Gastroesophageal sphincter (tissue), 4 donors: ENCODE measurements around the gene SSBP4. TPM values are rescaled to one million over a fixed set of nuclear protein-coding genes. Genes with fewer than 3 reads are reported as not detected.

ENCODE experiments used
- ATAC-seq: fragments of 150-250 bp; one replicate; pipeline ENCODE4 v1.9.1; 2016; ENCODE audit warnings: mild to moderate bottlenecking, moderate library complexity
- H3K27ac ChIP-seq, 4 donors: fragments of 200-600 bp; sonication (generic) in 3 of 4; 1 replicate in 3 of 4; 2 replicates in 1 of 4; pipeline ENCODE4 v1.5.1; 2016 to 2019
- H3K27me3 ChIP-seq: fragments of 200-600 bp; sonication (generic); one replicate; pipeline ENCODE4 v1.5.1; 2019
- H3K36me3 ChIP-seq, 2 donors: fragments of 200-600 bp; sonication (generic); one replicate each; pipeline ENCODE4 v1.5.1; 2019; ENCODE audit warnings: control low read depth in 1 of 2
- H3K4me1 ChIP-seq, 3 donors: fragments of 200-600 bp; sonication (generic); 1 replicate in 2 of 3; 2 replicates in 1 of 3; pipeline ENCODE4 v1.5.1; 2016 to 2019; ENCODE audit warnings: control low read depth in 2 of 3
- H3K4me3 ChIP-seq, 2 donors: fragments of 200-600 bp; sonication (generic); one replicate each; pipeline ENCODE4 v1.5.1; 2019; ENCODE audit warnings: mild to moderate bottlenecking in 1 of 2, moderate library complexity in 1 of 2
- H3K9me3 ChIP-seq, 3 donors: fragments of 200-600 bp; sonication (generic); one replicate each; pipeline ENCODE4 v1.5.1; 2017 to 2019; ENCODE audit warnings: control low read depth in 2 of 3
- CTCF ChIP-seq, 4 experiments: fragments of 200-600 bp in 2 of 4; fragments of 450-650 bp in 2 of 4; sonication (generic) in 1 of 4; IDR thresholded peaks; one replicate each; pipeline ENCODE4 v1.5.1; 2017 to 2019; ENCODE audit warnings: antibody characterized with exemption in 4 of 4, mild to moderate bottlenecking in 2 of 4, moderate library complexity in 2 of 4
- EP300 ChIP-seq: sonication (generic); formaldehyde crosslinking; IDR thresholded peaks from one replicate; pipeline ENCODE4 v1.6.1; 2017; ENCODE audit warnings: antibody characterized with exemption, mild to moderate bottlenecking
- POLR2A ChIP-seq, 2 donors: fragments of 450-650 bp; IDR thresholded peaks; one replicate each; pipeline ENCODE4 v1.6.1; 2017; ENCODE audit warnings: antibody characterized with exemption in 2 of 2, mild to moderate bottlenecking in 2 of 2, moderate library complexity in 1 of 2
- POLR2AphosphoS5 ChIP-seq: sonication (generic); formaldehyde crosslinking; IDR thresholded peaks from one replicate; pipeline ENCODE4 v1.6.1; 2017; ENCODE audit warnings: antibody characterized with exemption
- WGBS, 2 donors: methylation state at CpG; one replicate each; pipeline ENCODE4 v1.1.5; 2018; ENCODE audit warnings: low coverage in 1 of 2; 5-methylcytosine and 5-hydroxymethylcytosine counted together
- total RNA-seq, 4 donors: library from RNA; depleted of rRNA; stranded (reverse); fragments of >200 nt; gene quantifications; one replicate each; pipeline ENCODE4 v1.1.0, GENCODE V29; 2016

The SSBP4 gene
- total RNA-seq, 4 donors from 2014 or later: 58.4 to 76.2 (median 61.3) TPM

- no peak for ATAC-seq
- H3K27me3 ChIP-seq: no peaks in the 10 kb centered on the region
- TF ChIP-seq CTCF (IDR thresholded peaks at IDR 0.05) (no peak), POLR2A (IDR thresholded peaks at IDR 0.05) (no peak), EP300 (no peak), POLR2AphosphoS5 (no peak)
- WGBS, 2 donors: no CpG with 5 or more reads among the region's 17 CpGs
- peaks cover 0 to 98% (median 50%) of the 10 kb centered on the region in 3 donors for H3K4me1 ChIP-seq
- H3K4me3 ChIP-seq: peak overlapping the region in 1 of 2 donors; percentile 60
- peak overlapping the region in 3 of 4 donors; percentile 79 to 85 (median 84) for H3K27ac ChIP-seq
- peaks cover 0 to 13% of the 10 kb centered on the region in 2 donors for H3K36me3 ChIP-seq
- no peaks in the 10 kb centered on the region for H3K9me3 ChIP-seq
Measured at GRCh38 chr19:18428173-18428786, 9.1 kb downstream of the SSBP4 start.

- Histone ChIP-seq H3K4me1 (peaks cover 0 to 98% (median 47%) of the 10 kb centered on the region in 3 donors), H3K9me3 (no peaks in the 10 kb centered on the region), H3K36me3 (peaks cover 0 to 13% of the 10 kb centered on the region in 2 donors), H3K27me3 (no peaks in the 10 kb centered on the region), H3K27ac (peak overlapping the region; percentile 0 to 85 (median 82)), H3K4me3 (peak overlapping the region; percentile 28 to 60)
- peak; percentile 72 for ATAC-seq
- no peak for TF ChIP-seq POLR2AphosphoS5
- peak in 1 of 4 experiments; percentile 8 for TF ChIP-seq CTCF (IDR thresholded peaks at IDR 0.05)
- no CpG with 5 or more reads among the region's 77 CpGs for WGBS, 2 donors
Measured at GRCh38 chr19:18428787-18429674, 9.8 kb downstream of the SSBP4 start.

GRCh38 chr19:18429717-18430416, 10.7 kb downstream of the SSBP4 start:
- peak overlapping the region in 3 of 4 donors; percentile 79 to 85 (median 84) for H3K27ac ChIP-seq
- H3K4me1 ChIP-seq: peaks cover 0 to 98% (median 44%) of the 10 kb centered on the region in 3 donors
- whole genome bisulfite sequencing, 2 donors: 40 to 53% methylated on average over 2 to 4 of the region's 13 CpGs
- TF ChIP-seq POLR2A (IDR thresholded peaks at IDR 0.05) (no peak), CTCF (IDR thresholded peaks at IDR 0.05) (no peak), POLR2AphosphoS5 (no peak), EP300 (no peak)
- H3K4me3 ChIP-seq: peak overlapping the region in 1 of 2 donors; percentile 60
- no peaks in the 10 kb centered on the region for H3K9me3 ChIP-seq
- peaks cover 0 to 13% of the 10 kb centered on the region in 2 donors for H3K36me3 ChIP-seq
- H3K27me3 ChIP-seq: no peaks in the 10 kb centered on the region
- ATAC-seq: no peak

- ATAC-seq: no peak
- H3K9me3 ChIP-seq: no peaks in the 10 kb centered on the region
- TF ChIP-seq CTCF (IDR thresholded peaks at IDR 0.05) (no peak), EP300 (no peak), POLR2AphosphoS5 (no peak), POLR2A (IDR thresholded peaks at IDR 0.05) (no peak)
- peaks cover 0 to 95% (median 38%) of the 10 kb centered on the region in 3 donors for H3K4me1 ChIP-seq
- no peak overlapping the region for H3K4me3 ChIP-seq
- H3K27ac ChIP-seq: peak overlapping the region in 1 of 4 donors; percentile 84
- peaks cover 0 to 18% of the 10 kb centered on the region in 2 donors for H3K36me3 ChIP-seq
- no peaks in the 10 kb centered on the region for H3K27me3 ChIP-seq
- no CpG with 5 or more reads among the region's 21 CpGs for WGBS, 2 donors
Measured at GRCh38 chr19:18430417-18431144, 11.4 kb downstream of the SSBP4 start.
